Fibroblast of lung (primary cell): ENCODE results near the gene PCMTD2. TPM values are rescaled to one million over a fixed set of nuclear protein-coding genes. Genes with fewer than 3 reads are reported as not detected.

Experiments used
- DNase-seq, 2 donors: peaks; one replicate each; pipeline versions ENCODE4 v3.0.0 to v3.0.0-alpha.2; 2010; ENCODE audit warnings: low read depth in 2 of 2
- H2AFZ ChIP-seq: 2 replicates; pipeline ENCODE4 v1.5.1; 2012; ENCODE audit warnings: low read length, control low read depth, inconsistent platforms
- H3K27ac ChIP-seq: 2 replicates; pipeline ENCODE4 v1.5.1; 2011; ENCODE audit warnings: low read length, control low read depth; ENCODE audit not compliant: insufficient read depth
- H3K27me3 ChIP-seq: 2 replicates; pipeline ENCODE4 v1.5.1; 2011; ENCODE audit warnings: mild to moderate bottlenecking, low read length; ENCODE audit not compliant: control insufficient read depth, insufficient read depth
- H3K36me3 ChIP-seq: 2 replicates; pipeline ENCODE4 v1.5.1; 2011; ENCODE audit warnings: low read length; ENCODE audit not compliant: control insufficient read depth, insufficient read depth
- H3K4me1 ChIP-seq: 2 replicates; pipeline ENCODE4 v1.5.1; 2011; ENCODE audit warnings: low read length; ENCODE audit not compliant: control insufficient read depth, insufficient read depth; ENCODE audit errors: extremely low read depth
- H3K4me2 ChIP-seq: 2 replicates; pipeline ENCODE4 v1.5.1; 2011; ENCODE audit warnings: low read length, control low read depth; ENCODE audit not compliant: insufficient read depth; ENCODE audit errors: extremely low read depth
- H3K4me3 ChIP-seq, 4 experiments: fragments of 200-600 bp in 1 of 4; sonication (generic) in 1 of 4; replicated peaks in 1 of 4; 2 replicates each; pipeline ENCODE4 v1.5.1; 2011 to 2016; ENCODE audit warnings: low read length in 4 of 4, low read depth in 3 of 4, mild to moderate bottlenecking in 3 of 4, control low read depth in 2 of 4, inconsistent platforms in 1 of 4, mixed read lengths in 1 of 4; ENCODE audit not compliant: insufficient read depth in 1 of 4; ENCODE audit errors: control extremely low read depth in 1 of 4
- H3K79me2 ChIP-seq: 2 replicates; pipeline ENCODE4 v1.5.1; 2012; ENCODE audit warnings: mild to moderate bottlenecking, low read length, inconsistent platforms; ENCODE audit not compliant: control insufficient read depth, insufficient read depth
- H3K9ac ChIP-seq: 2 replicates; pipeline ENCODE4 v1.5.1; 2011; ENCODE audit warnings: mild to moderate bottlenecking, low read length, control low read depth; ENCODE audit not compliant: insufficient read depth
- H3K9me3 ChIP-seq: 2 replicates; pipeline ENCODE4 v1.5.1; 2012; ENCODE audit warnings: low read depth, low read length; ENCODE audit not compliant: control insufficient read depth, insufficient read depth
- H4K20me1 ChIP-seq: 2 replicates; pipeline ENCODE4 v1.5.1; 2011; ENCODE audit warnings: low read length; ENCODE audit not compliant: control insufficient read depth, insufficient read depth; ENCODE audit errors: extremely low read depth
- CTCF ChIP-seq, 2 donors: IDR thresholded peaks in 1 of 2; conservative IDR thresholded peaks in 1 of 2; 1 replicate in 1 of 2; 2 replicates in 1 of 2; pipeline ENCODE4 v1.5.1; 2011 to 2012; ENCODE audit warnings: low read length in 2 of 2, control low read depth in 1 of 2, inconsistent platforms in 1 of 2, low read depth in 1 of 2, mild to moderate bottlenecking in 1 of 2
- EZH2 ChIP-seq: IDR thresholded peaks from 2 replicates; pipeline ENCODE4 v1.5.1; 2012; ENCODE audit warnings: low read length, control low read depth, mild to moderate bottlenecking; ENCODE audit errors: missing control alignments
- polyA plus RNA-seq, 2 donors: library from polyadenylated mRNA; depleted of rRNA in 1 of 2; stranded (reverse) in 1 of 2; unstranded in 1 of 2; fragments of >200 nt; gene quantifications; 2 replicates each; pipeline ENCODE4 v1.2.1, GENCODE V29; 2011 to 2012; ENCODE audit warnings: missing spikeins in 1 of 2
- total RNA-seq: library from RNA; depleted of rRNA; stranded (reverse); fragments of >200 nt; gene quantifications from 2 replicates; pipeline ENCODE4 v1.2.1, GENCODE V29; 2014

PCMTD2 gene
- total and polyA plus RNA-seq, 2 donors (not counting 1 experiment from before 2014, with no cell fraction given): 39.5 to 42.9 TPM

- TF ChIP-seq CTCF (conservative IDR thresholded peaks at IDR 0.05 in 1 of 2, IDR thresholded peaks at IDR 0.05 in 1 of 2; ENCODE audit: low read depth in 1 of 2, low read length in 2 of 2) (no peak), EZH2 (no peak)
Measured at GRCh38 chr20:64277571-64278316, 22.2 kb downstream of the PCMTD2 start.

DNA sequence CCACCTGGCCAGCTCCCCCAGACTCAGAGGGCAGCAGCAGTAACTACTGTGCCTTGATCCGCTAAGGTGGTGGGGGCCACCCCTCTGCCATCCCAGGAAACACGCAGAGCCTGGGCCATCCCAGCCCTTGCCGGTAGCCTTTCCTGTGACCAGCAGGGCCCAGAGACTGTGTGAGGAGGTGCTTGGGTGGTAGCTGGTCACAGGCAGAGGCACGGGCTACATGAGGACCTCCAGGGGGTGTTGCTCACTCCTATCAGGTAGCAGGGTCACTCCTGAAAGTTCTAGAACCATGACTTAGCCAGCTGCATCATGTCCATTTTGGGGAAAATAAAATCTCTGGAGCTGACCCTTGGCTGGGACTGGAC lies 22.8 kb downstream of the PCMTD2 start:
- Histone ChIP-seq H2AFZ (no peak overlapping the region), H3K4me3 (no peak overlapping the region), H3K4me1 (no peaks in the 10 kb centered on the region), H3K27me3 (no peaks in the 10 kb centered on the region), H3K9me3 (no peaks in the 10 kb centered on the region), H3K9ac (no peak overlapping the region), H3K27ac (no peak overlapping the region), H3K36me3 (no peaks in the 10 kb centered on the region), H3K4me2 (no peak overlapping the region), H4K20me1 (no peaks in the 10 kb centered on the region), H3K79me2 (no peaks in the 10 kb centered on the region)
- DNase-seq: no peak
- TF ChIP-seq EZH2: no peak
- no peak for TF ChIP-seq CTCF (conservative IDR thresholded peaks at IDR 0.05 in 1 of 2, IDR thresholded peaks at IDR 0.05 in 1 of 2; ENCODE audit: low read depth in 1 of 2, low read length in 2 of 2)

More at GRCh38 chr20:64277571-64278316, 22.2 kb downstream of the PCMTD2 start:
- Histone ChIP-seq H3K27me3 (no peaks in the 10 kb centered on the region), H3K36me3 (no peaks in the 10 kb centered on the region), H3K27ac (no peak overlapping the region), H3K4me2 (no peak overlapping the region), H3K9ac (no peak overlapping the region), H3K9me3 (no peaks in the 10 kb centered on the region), H3K4me1 (no peaks in the 10 kb centered on the region), H4K20me1 (no peaks in the 10 kb centered on the region), H2AFZ (no peak overlapping the region), H3K79me2 (no peaks in the 10 kb centered on the region), H3K4me3 (no peak overlapping the region)
- DNase-seq: no peak

- no peak for DNase-seq
- no peak overlapping the region for H3K4me2 ChIP-seq
- TF ChIP-seq EZH2 (no peak), CTCF (conservative IDR thresholded peaks at IDR 0.05 in 1 of 2, IDR thresholded peaks at IDR 0.05 in 1 of 2; ENCODE audit: low read depth in 1 of 2, low read length in 2 of 2) (no peak)
- H3K9ac ChIP-seq: no peak overlapping the region
- H3K27me3 ChIP-seq: no peaks in the 10 kb centered on the region
- H4K20me1 ChIP-seq: no peaks in the 10 kb centered on the region
- no peaks in the 10 kb centered on the region for H3K9me3 ChIP-seq
- H3K79me2 ChIP-seq: no peaks in the 10 kb centered on the region
- H2AFZ ChIP-seq: no peak overlapping the region
- no peaks in the 10 kb centered on the region for H3K4me1 ChIP-seq
- H3K27ac ChIP-seq: no peak overlapping the region
- no peaks in the 10 kb centered on the region for H3K36me3 ChIP-seq
- no peak overlapping the region for H3K4me3 ChIP-seq
Measured at GRCh38 chr20:64279826-64280459, 24.4 kb downstream of the PCMTD2 start.
